H1 (cell line): Measurements from ENCODE around the gene TEAD4. TPM values are rescaled to one million over a fixed set of nuclear protein-coding genes. Genes with fewer than 3 reads are reported as not detected.
A peak's percentile ranks its signal among the peaks of the same experiment; 100 is the strongest.

Experiments used
- polyA plus RNA-seq, 7 experiments: library from polyadenylated mRNA; depleted of rRNA in 3 of 7; stranded (reverse) in 5 of 7; unstranded in 2 of 7; fragments of >200 nt in 5 of 7; fragments of 200-250 nt in 2 of 7; gene quantifications; 1 replicate in 5 of 7; 2 replicates in 1 of 7; 4 replicates in 1 of 7; pipeline versions ENCODE4 v1.2.1 to v1.2.3, GENCODE V29; 2011 to 2013; ENCODE audit warnings: missing spikeins in 2 of 7, mixed read lengths in 2 of 7
- total RNA-seq: library from RNA; stranded (reverse); fragmentation: NEBNext Ultra II Directional; extraction: Animal tissue kit (Norgen Biotek cat#: 25700); gene quantifications from 2 replicates; pipeline ENCODE4 v1.2.1, GENCODE V29; 2021
- TF ChIP-seq, protein P1 (sequence below), 3 experiments: IDR thresholded peaks; 1 replicate in 2 of 3; 2 replicates in 1 of 3; pipeline versions ENCODE4 v1.5.1 to v1.6.1; 2011; ENCODE audit warnings: low read length in 3 of 3, mild to moderate bottlenecking in 3 of 3, inconsistent platforms in 2 of 3, low read depth in 1 of 3, moderate library complexity in 1 of 3; ENCODE audit not compliant: insufficient read depth in 1 of 3; ENCODE audit errors: control extremely low read depth in 1 of 3

Gene TEAD4
- total and polyA plus RNA-seq, 2 of the 8 experiments (the other 6 are each of a cell fraction or from before 2014, with no cell fraction given), result 56.7 to 116 TPM

DNA sequence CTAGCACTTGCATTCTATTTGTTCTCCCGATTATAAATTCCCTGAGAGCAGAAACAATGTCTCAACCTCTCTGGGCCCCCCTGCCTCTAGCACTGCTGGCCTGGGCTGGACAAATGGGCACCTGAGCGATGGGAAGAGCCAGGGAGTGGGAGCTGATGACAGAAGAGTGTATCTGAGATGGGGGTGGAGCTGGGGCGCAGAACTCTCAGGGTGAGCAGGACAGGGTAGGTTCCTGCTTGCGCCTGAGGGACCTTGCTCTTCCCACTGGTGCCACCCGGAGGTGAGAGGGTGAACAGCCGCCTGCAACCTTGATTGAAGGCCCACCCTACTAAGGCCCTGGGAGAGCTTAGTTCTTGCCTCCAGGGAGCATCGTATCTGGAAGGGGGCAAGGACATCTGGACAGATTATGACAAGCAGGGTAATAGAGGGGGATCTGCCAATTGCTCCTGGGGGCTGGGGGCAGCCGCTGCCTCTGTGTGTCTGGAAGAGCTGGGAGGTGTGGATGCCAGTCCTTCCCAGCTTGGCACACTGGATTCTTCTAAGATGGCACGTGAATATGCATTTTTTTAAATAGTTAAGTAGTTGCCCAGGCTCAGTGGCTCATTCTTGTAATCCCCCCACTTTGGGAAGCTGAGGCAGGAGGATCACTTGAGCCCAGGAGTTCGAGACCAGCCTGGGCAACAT lies 75.0 kb downstream of the TEAD4 start (continued):
- TF ChIP-seq, protein P1, sequence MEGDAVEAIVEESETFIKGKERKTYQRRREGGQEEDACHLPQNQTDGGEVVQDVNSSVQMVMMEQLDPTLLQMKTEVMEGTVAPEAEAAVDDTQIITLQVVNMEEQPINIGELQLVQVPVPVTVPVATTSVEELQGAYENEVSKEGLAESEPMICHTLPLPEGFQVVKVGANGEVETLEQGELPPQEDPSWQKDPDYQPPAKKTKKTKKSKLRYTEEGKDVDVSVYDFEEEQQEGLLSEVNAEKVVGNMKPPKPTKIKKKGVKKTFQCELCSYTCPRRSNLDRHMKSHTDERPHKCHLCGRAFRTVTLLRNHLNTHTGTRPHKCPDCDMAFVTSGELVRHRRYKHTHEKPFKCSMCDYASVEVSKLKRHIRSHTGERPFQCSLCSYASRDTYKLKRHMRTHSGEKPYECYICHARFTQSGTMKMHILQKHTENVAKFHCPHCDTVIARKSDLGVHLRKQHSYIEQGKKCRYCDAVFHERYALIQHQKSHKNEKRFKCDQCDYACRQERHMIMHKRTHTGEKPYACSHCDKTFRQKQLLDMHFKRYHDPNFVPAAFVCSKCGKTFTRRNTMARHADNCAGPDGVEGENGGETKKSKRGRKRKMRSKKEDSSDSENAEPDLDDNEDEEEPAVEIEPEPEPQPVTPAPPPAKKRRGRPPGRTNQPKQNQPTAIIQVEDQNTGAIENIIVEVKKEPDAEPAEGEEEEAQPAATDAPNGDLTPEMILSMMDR (IDR thresholded peaks at IDR 0.05; ENCODE audit: control extremely low read depth in 1 of 3, insufficient read depth in 1 of 3, low read depth in 1 of 3, low read length in 3 of 3), result peak; percentile 78 to 92 (median 88)
